ENCODE measurements around the gene RAB11FIP4. TPM values are rescaled to one million over a fixed set of nuclear protein-coding genes. Genes with fewer than 3 reads are reported as not detected.

The RAB11FIP4 gene
- total and polyA plus RNA-seq, 2 of the 8 experiments (the other 6 are each of a cell fraction or from before 2014, with no cell fraction given) = 21.7 to 53.2 TPM

- Histone ChIP-seq H3K27ac (ENCODE audit: low read depth, low read length) (no peak overlapping the region), H3K9ac (replicated peaks in 1 of 4; ENCODE audit: extremely low read depth in 1 of 4, low read depth in 3 of 4, low read length in 3 of 4) (peak overlapping the region in 3 of 4 experiments; percentile 34 to 48 (median 43); a peak in 3 of 7 replicates)
- TF ChIP-seq YY1 (IDR thresholded peaks at IDR 0.05; ENCODE audit: low read depth, low read length) (no peak), PHF8 (conservative IDR thresholded peaks at IDR 0.05; ENCODE audit: low read depth, low read length) (peak; percentile 75), SIX5 (IDR thresholded peaks at IDR 0.05; ENCODE audit: low read depth, low read length) (no peak), SP2 (IDR thresholded peaks at IDR 0.05; ENCODE audit: low read length) (no peak), TBP (IDR thresholded peaks at IDR 0.05; ENCODE audit: low read depth, low read length) (peak; percentile 99), SIN3A (conservative IDR thresholded peaks at IDR 0.05 in 1 of 2, IDR thresholded peaks at IDR 0.05 in 1 of 2; ENCODE audit: low read depth in 1 of 2, low read length in 2 of 2) (peak in 1 of 2 experiments; percentile 38; a peak in 1 of 4 replicates), TAF7 (optimal IDR thresholded peaks at IDR 0.05; ENCODE audit: borderline replicate concordance, low read depth, low read length) (peak; percentile 69), KDM4A (IDR thresholded peaks at IDR 0.05; ENCODE audit: low read depth, low read length, severe bottlenecking) (peak; percentile 80), CREB1 (IDR thresholded peaks at IDR 0.05) (no peak), EZH2 (IDR thresholded peaks at IDR 0.05; ENCODE audit: low read depth, low read length, severe bottlenecking) (peak; percentile 6), HDAC2 (IDR thresholded peaks at IDR 0.05; ENCODE audit: borderline replicate concordance in 1 of 2, low read depth in 2 of 2, low read length in 2 of 2) (peak; percentile 64 to 93; a peak in 3 of 4 replicates)
Observed at GRCh38 chr17:31549525-31550388, 158.3 kb downstream of the RAB11FIP4 start.

More at GRCh38 chr17:31549525-31550388, 158.3 kb downstream of the RAB11FIP4 start:
- Histone ChIP-seq H3K4me1 (replicated peaks in 1 of 4; ENCODE audit: control insufficient read depth in 3 of 4, insufficient read depth in 4 of 4, low read length in 3 of 4) (no peaks in the 10 kb centered on the region), H4K91ac (replicated peaks; ENCODE audit: insufficient read length, low read length) (peak overlapping the region; percentile 65), H3K18ac (ENCODE audit: extremely low read depth, low read length) (no peak overlapping the region; the same call in 1 of the 2 replicates), H4K8ac (ENCODE audit: extremely low read depth, insufficient read depth, low read length) (peak overlapping the region; percentile 95), H2BK5ac (ENCODE audit: low read depth, low read length) (peak overlapping the region; percentile 82; the same call in 1 of the 2 replicates), H4K5ac (ENCODE audit: insufficient read length, low read depth, low read length) (peak overlapping the region; percentile 55), H3K14ac (ENCODE audit: insufficient read length) (no peak overlapping the region), H3K4me3 (ENCODE audit: extremely low read depth in 1 of 4, insufficient read depth in 2 of 4, low read depth in 3 of 4, low read length in 4 of 4) (peak overlapping the region; percentile 73 to 97 (median 87)), H2AK5ac (ENCODE audit: low read depth, low read length) (no peak overlapping the region), H3K36me3 (ENCODE audit: control insufficient read depth in 2 of 4, insufficient read depth in 4 of 4, low read length in 3 of 4) (no peaks in the 10 kb centered on the region; a peak in 1 of 8 replicates), H2BK12ac (ENCODE audit: low read depth, low read length) (no peak overlapping the region), H2BK15ac (ENCODE audit: low read length) (no peak overlapping the region), H3K79me1 (ENCODE audit: low read depth, low read length) (no peaks in the 10 kb centered on the region), H4K20me1 (replicated peaks in 1 of 2; ENCODE audit: control insufficient read depth in 1 of 2, insufficient read depth in 2 of 2, low read length in 2 of 2) (no peaks in the 10 kb centered on the region), H3K4ac (replicated peaks; ENCODE audit: insufficient read length, low read depth, low read length) (no peak overlapping the region), H3K4me2 (ENCODE audit: insufficient read depth in 1 of 2, low read depth in 2 of 2, low read length in 2 of 2) (peak overlapping the region; percentile 80 to 86), H3K79me2 (ENCODE audit: control insufficient read depth in 1 of 2, insufficient read depth in 2 of 2, low read length in 2 of 2) (no peaks in the 10 kb centered on the region), H2BK20ac (ENCODE audit: low read length) (no peak overlapping the region), H2AFZ (ENCODE audit: low read length) (peak overlapping the region; percentile 68; the same call in 1 of the 2 replicates), H3K23ac (ENCODE audit: insufficient read length) (no peak overlapping the region), H3K56ac (replicated peaks; ENCODE audit: insufficient read length, low read depth, low read length) (peak overlapping the region; percentile 42), H3K27me3 (replicated peaks in 1 of 4; ENCODE audit: control insufficient read depth in 3 of 4, extremely low read depth in 1 of 4, insufficient read depth in 3 of 4, low read length in 3 of 4) (peaks cover 0 to 23% (median 8%) of the 10 kb centered on the region in 4 experiments; a peak in 6 of 7 replicates), H3K23me2 (ENCODE audit: low read depth, low read length) (peaks cover 9% of the 10 kb centered on the region; the same call in 1 of the 2 replicates), H3K9me3 (ENCODE audit: insufficient read depth in 2 of 2, low read depth in 1 of 2, low read length in 1 of 2) (no peaks in the 10 kb centered on the region), H2BK120ac (replicated peaks; ENCODE audit: low read depth, low read length) (no peak overlapping the region)
- ChIA-PET POLR2A (ENCODE audit: partially characterized antibody) (interaction anchor here (0.7 to 1.8 kb wide), 4 partner anchors 9 to 143 kb away, joined by 3 to 5 read pairs (median 4); no protein-coding TSS in a partner anchor), CTCF (ENCODE audit: partially characterized antibody) (interaction anchor here (1.1 kb wide), 1 partner anchor 14 kb away, joined by 3 read pairs; no protein-coding TSS in a partner anchor)
- no peak for FAIRE-seq
- 3% methylated on average over 52 of the region's 105 CpGs; no CpG with 5 or more reads in 1 of the 2 experiments for WGBS, 2 experiments (ENCODE audit: extremely low coverage in 1 of 2, insufficient coverage in 1 of 2, insufficient read length in 1 of 2, insufficient replicate concordance in 2 of 2, low coverage in 1 of 2, low lambda C conversion rate in 2 of 2, missing lambda C conversion rate in 1 of 2)
- peak; percentile 85 to 99 for DNase-seq (ENCODE audit: low read depth in 1 of 2, low spot score in 2 of 2)
